NCI-H460 (cell line): ENCODE measurements around the gene SPSB4. TPM values are rescaled to one million over a fixed set of nuclear protein-coding genes. Genes with fewer than 3 reads are reported as not detected.
"Not testable (repeated sequence)": the region's sequence is repeated elsewhere in the genome, so short reads cannot be mapped to it uniquely, and the experiment has no call there.

Experiments used
- DNase-seq: peaks from one replicate; pipeline ENCODE4 v3.0.0-alpha.2; 2016; ENCODE audit warnings: low read depth; ENCODE audit errors: extremely low read depth
- polyA plus RNA-seq: library from polyadenylated mRNA; depleted of rRNA; stranded (reverse); fragments of >200 nt; gene quantifications from 2 replicates; pipeline ENCODE4 v1.2.3, GENCODE V29; 2014; cell fraction: nucleus; rRNA removed
- total RNA-seq: library from RNA; depleted of rRNA; stranded (reverse); fragments of >200 nt; shearing (Covaris generic); gene quantifications from 2 replicates; pipeline ENCODE4 v1.2.3, GENCODE V29; 2014; rRNA removed

SPSB4 gene
- total RNA-seq, result 0.10 and 0.32 TPM in 2 replicates
- 0.19 TPM in 1 of 2 replicates, not detected in the other for polyA plus RNA-seq

GRCh38 chr3:141050576-141051442 is at the start of gene SPSB4:
Gene SPSB4, plus strand, starts transcription at chr3:141051347. Its CDS starts 14,758 bp downstream, at chr3:141066105.
- peak; percentile 47 for DNase-seq

GRCh38 chr3:141006344-141006743 is 44.8 kb upstream of the SPSB4 start:
- no peak for DNase-seq

GRCh38 chr3:141009496-141009895 is 41.7 kb upstream of the SPSB4 start:
- DNase-seq, result no peak

- peak; percentile 50 for DNase-seq
These were observed 39.7 kb upstream of the SPSB4 start for GRCh38 chr3:141011232-141011996.

- DNase-seq, result no peak
These were observed 39.2 kb upstream of the SPSB4 start for GRCh38 chr3:141011997-141012262.

- DNase-seq, result no peak
These were observed 38.6 kb upstream of the SPSB4 start for GRCh38 chr3:141012571-141012970.

GRCh38 chr3:141015481-141015880 is 35.7 kb upstream of the SPSB4 start:
- DNase-seq, result no peak

- not testable (repeated sequence) for DNase-seq
These were observed 33.5 kb upstream of the SPSB4 start for GRCh38 chr3:141017366-141018322.

GRCh38 chr3:141019244-141019643 is 31.9 kb upstream of the SPSB4 start:
- DNase-seq, result no peak

GRCh38 chr3:141020143-141020830 is 30.9 kb upstream of the SPSB4 start:
- DNase-seq, result no peak

- DNase-seq, result no peak
These were observed 29.9 kb upstream of the SPSB4 start for GRCh38 chr3:141021261-141021660.

GRCh38 chr3:141030296-141030695 is 20.9 kb upstream of the SPSB4 start:
- DNase-seq, result no peak

GRCh38 chr3:141039589-141039988 is 11.6 kb upstream of the SPSB4 start:
- DNase-seq, result no peak

GRCh38 chr3:141044695-141045641 is 6.2 kb upstream of the SPSB4 start:
- DNase-seq, result no peak

GRCh38 chr3:141045849-141046248 is 5.3 kb upstream of the SPSB4 start:
- DNase-seq, result no peak

- no peak for DNase-seq
These were observed 4.0 kb upstream of the SPSB4 start for GRCh38 chr3:141047168-141047567.

- DNase-seq, result no peak
These were observed 1.5 kb upstream of the SPSB4 start for GRCh38 chr3:141049681-141050080.

- no peak for DNase-seq
These were observed 475 bp downstream of the SPSB4 start for GRCh38 chr3:141051443-141052200.
